GM23248 (cell line): ENCODE data around the gene DHX36.

ENCODE experiments used
- EZH2 ChIP-seq: fragments of 200-600 bp; sonication (generic); IDR thresholded peaks from 2 replicates; pipeline ENCODE4 v1.6.1; 2018; ENCODE audit warnings: antibody characterized with exemption, mild to moderate bottlenecking; ENCODE audit not compliant: insufficient read depth, poor library complexity, severe bottlenecking
- EZH2phosphoT487 ChIP-seq: fragments of 200-600 bp; sonication (generic); IDR thresholded peaks from 2 replicates; pipeline ENCODE4 v1.6.1; 2018; ENCODE audit warnings: antibody characterized with exemption, moderate library complexity, mild to moderate bottlenecking, low read depth; ENCODE audit not compliant: insufficient read depth

GRCh38 chr3:154240235-154240634, 84.1 kb downstream of the DHX36 start:
- no peak for TF ChIP-seq EZH2phosphoT487
- TF ChIP-seq EZH2: no peak
